Hepatocyte (in vitro differentiated cells): ENCODE measurements around the gene ANAPC7. TPM values are rescaled to one million over a fixed set of nuclear protein-coding genes. Genes with fewer than 3 reads are reported as not detected.

Source experiments
- DNase-seq: peaks from one replicate; pipeline ENCODE4 v3.0.0-alpha.2; 2016; ENCODE audit warnings: low spot score
- H2AFZ ChIP-seq: fragments of 200-600 bp; sonication (generic); 2 replicates; pipeline ENCODE4 v1.6.0; 2016; ENCODE audit warnings: antibody characterized with exemption, mild to moderate bottlenecking
- H3K27ac ChIP-seq: fragments of 200-600 bp; sonication (generic); 2 replicates; pipeline ENCODE4 v1.5.1; 2016; ENCODE audit warnings: mild to moderate bottlenecking
- H3K27me3 ChIP-seq: fragments of 200-600 bp; sonication (generic); 2 replicates; pipeline ENCODE4 v1.6.1; 2016
- H3K36me3 ChIP-seq: fragments of 200-600 bp; sonication (generic); replicated peaks from 2 replicates; pipeline ENCODE4 v1.5.1; 2016; ENCODE audit warnings: low read depth; ENCODE audit not compliant: insufficient read depth
- H3K4me1 ChIP-seq: fragments of 200-600 bp; sonication (generic); 2 replicates; pipeline ENCODE4 v1.5.1; 2016; ENCODE audit warnings: mild to moderate bottlenecking, moderate library complexity; ENCODE audit not compliant: insufficient read depth
- H3K4me2 ChIP-seq: fragments of 200-600 bp; sonication (generic); 2 replicates; pipeline ENCODE4 v1.6.0; 2016
- H3K4me3 ChIP-seq: fragments of 200-600 bp; sonication (generic); 2 replicates; pipeline ENCODE4 v1.5.1; 2016; ENCODE audit warnings: mild to moderate bottlenecking
- H3K79me2 ChIP-seq: fragments of 200-600 bp; sonication (generic); 2 replicates; pipeline ENCODE4 v1.6.0; 2017; ENCODE audit warnings: mild to moderate bottlenecking
- H3K9me2 ChIP-seq: fragments of 200-600 bp; sonication (generic); replicated peaks from 2 replicates; pipeline ENCODE4 v1.6.0; 2017; ENCODE audit warnings: mild to moderate bottlenecking; ENCODE audit not compliant: insufficient read depth
- H3K9me3 ChIP-seq: fragments of 200-600 bp; sonication (generic); 2 replicates; pipeline ENCODE4 v1.5.1; 2016; ENCODE audit warnings: low read depth, mild to moderate bottlenecking
- H4K20me1 ChIP-seq: fragments of 200-600 bp; sonication (generic); 2 replicates; pipeline ENCODE4 v1.6.0; 2016; ENCODE audit warnings: mild to moderate bottlenecking; ENCODE audit not compliant: insufficient read depth, poor library complexity, severe bottlenecking
- CTCF ChIP-seq: fragments of 200-600 bp; sonication (generic); IDR thresholded peaks from 2 replicates; pipeline ENCODE4 v1.5.1; 2016; ENCODE audit warnings: antibody characterized with exemption, mild to moderate bottlenecking; ENCODE audit not compliant: poor library complexity
- EZH2 ChIP-seq: fragments of 200-600 bp; sonication (generic); IDR thresholded peaks from 2 replicates; pipeline ENCODE4 v1.6.1; 2016; ENCODE audit warnings: antibody characterized with exemption, mild to moderate bottlenecking, borderline replicate concordance
- EZH2phosphoT487 ChIP-seq: fragments of 200-600 bp; sonication (generic); IDR thresholded peaks from one replicate; pipeline ENCODE4 v1.6.1; 2018; ENCODE audit warnings: antibody characterized with exemption, mild to moderate bottlenecking, low read depth, moderate library complexity; ENCODE audit not compliant: unreplicated experiment, severe bottlenecking
- WGBS: methylation state at CpG from one replicate; pipeline ENCODE4 v1.1.6; 2016; ENCODE audit warnings: low lambda C conversion rate; ENCODE audit errors: missing lambda C conversion rate; 5-methylcytosine and 5-hydroxymethylcytosine counted together
- polyA plus RNA-seq: library from polyadenylated mRNA; unstranded; fragments of >200 nt; fragmentation: Nextera tagmentation; extraction: Ambion mirVana; gene quantifications from 2 replicates; pipeline ENCODE4 v1.2.1, GENCODE V29; 2016
- total RNA-seq: library from RNA; depleted of rRNA; stranded (reverse); fragments of >200 nt; gene quantifications from 2 replicates; pipeline ENCODE4 v1.2.3, GENCODE V29; 2014

ANAPC7 gene
- total and polyA plus RNA-seq, 2 experiments from 2014 or later = 28.3 to 35.7 TPM

GRCh38 chr12:110354172-110354780, 49.2 kb downstream of the ANAPC7 start:
- no peaks in the 10 kb centered on the region for H3K9me2 ChIP-seq
- no peak overlapping the region for H3K4me2 ChIP-seq
- no peak overlapping the region for H3K27ac ChIP-seq
- H3K79me2 ChIP-seq = no peaks in the 10 kb centered on the region
- H4K20me1 ChIP-seq = no peaks in the 10 kb centered on the region
- H3K4me1 ChIP-seq = no peaks in the 10 kb centered on the region
- 81% methylated on average over 7 of the region's 7 CpGs for WGBS
- H3K27me3 ChIP-seq = no peaks in the 10 kb centered on the region
- no peak for DNase-seq
- H3K36me3 ChIP-seq = no peaks in the 10 kb centered on the region
- no peak overlapping the region for H3K4me3 ChIP-seq
- TF ChIP-seq EZH2 = no peak
- TF ChIP-seq EZH2phosphoT487 = no peak
- no peak overlapping the region for H2AFZ ChIP-seq
- no peaks in the 10 kb centered on the region for H3K9me3 ChIP-seq

GRCh38 chr12:110353211-110353965, 50.1 kb downstream of the ANAPC7 start:
- H3K27ac ChIP-seq = no peak overlapping the region
- H3K79me2 ChIP-seq = no peaks in the 10 kb centered on the region
- no peak overlapping the region for H2AFZ ChIP-seq
- no peak overlapping the region for H3K4me2 ChIP-seq
- H3K4me1 ChIP-seq = no peaks in the 10 kb centered on the region
- no peaks in the 10 kb centered on the region for H3K9me3 ChIP-seq
- H3K9me2 ChIP-seq = no peaks in the 10 kb centered on the region
- H3K4me3 ChIP-seq = no peak overlapping the region
- DNase-seq = no peak
- no peaks in the 10 kb centered on the region for H4K20me1 ChIP-seq
- 90% methylated on average over 13 of the region's 13 CpGs for WGBS
- no peaks in the 10 kb centered on the region for H3K36me3 ChIP-seq
- TF ChIP-seq EZH2 = no peak
- no peak for TF ChIP-seq EZH2phosphoT487
- TF ChIP-seq CTCF = no peak
- no peaks in the 10 kb centered on the region for H3K27me3 ChIP-seq

- peaks cover 5% of the 10 kb centered on the region for H3K36me3 ChIP-seq
- no peak for TF ChIP-seq EZH2phosphoT487
- no peak for TF ChIP-seq EZH2
- TF ChIP-seq CTCF = no peak
- WGBS = 96% methylated on average over 3 of the region's 3 CpGs
Measured at GRCh38 chr12:110352401-110352800, 51.1 kb downstream of the ANAPC7 start.

GRCh38 chr12:110351119-110351518, 52.4 kb downstream of the ANAPC7 start:
- Histone ChIP-seq H3K4me3 (no peak overlapping the region), H3K36me3 (peaks cover 11% of the 10 kb centered on the region), H3K27me3 (no peaks in the 10 kb centered on the region), H3K4me2 (no peak overlapping the region), H4K20me1 (no peaks in the 10 kb centered on the region), H3K27ac (no peak overlapping the region), H3K9me2 (no peaks in the 10 kb centered on the region), H3K9me3 (no peaks in the 10 kb centered on the region), H3K79me2 (no peaks in the 10 kb centered on the region), H2AFZ (no peak overlapping the region), H3K4me1 (no peaks in the 10 kb centered on the region)
- 97% methylated on average over 8 of the region's 8 CpGs for WGBS
- TF ChIP-seq EZH2phosphoT487 (no peak), CTCF (no peak), EZH2 (no peak)
- DNase-seq = no peak

More at GRCh38 chr12:110352401-110352800, 51.1 kb downstream of the ANAPC7 start:
- no peak for DNase-seq
- Histone ChIP-seq H2AFZ (no peak overlapping the region), H3K4me1 (no peaks in the 10 kb centered on the region), H3K9me3 (no peaks in the 10 kb centered on the region), H4K20me1 (no peaks in the 10 kb centered on the region), H3K4me2 (no peak overlapping the region), H3K9me2 (no peaks in the 10 kb centered on the region), H3K27ac (no peak overlapping the region), H3K27me3 (no peaks in the 10 kb centered on the region), H3K4me3 (no peak overlapping the region), H3K79me2 (no peaks in the 10 kb centered on the region)
